GM19452 (cell line): ENCODE results near the gene UGT2B7.
"Not testable (repeated sequence)": the region's sequence is repeated elsewhere in the genome, so short reads cannot be mapped to it uniquely, and the experiment has no call there.

Experiments
- ATAC-seq: cut with Tn5 transposase; IDR thresholded peaks from one replicate; pipeline ENCODE4 v1.9.1; 2021; ENCODE audit not compliant: unreplicated experiment

Gene UGT2B7

DNA sequence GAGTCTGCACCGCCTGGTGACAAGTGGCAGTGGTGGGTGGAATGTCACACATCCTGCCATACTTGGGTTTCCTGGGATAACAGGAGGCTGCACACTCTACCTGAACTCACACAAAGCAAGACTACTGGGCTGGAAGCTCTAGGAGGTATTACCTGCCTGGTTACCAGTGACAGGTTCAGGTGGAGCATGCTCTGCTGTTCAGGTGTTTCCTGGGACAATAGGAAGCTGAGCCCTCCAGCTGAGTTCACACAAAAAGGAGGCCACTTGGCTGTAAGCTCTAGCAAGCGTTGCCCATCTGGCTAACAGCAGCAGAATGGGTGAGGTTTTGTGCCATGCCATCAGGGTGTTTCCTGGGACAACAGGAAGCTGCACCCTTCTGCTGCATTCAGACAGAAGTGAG is 17.4 kb upstream of the UGT2B7 start:
- no peak for ATAC-seq

DNA sequence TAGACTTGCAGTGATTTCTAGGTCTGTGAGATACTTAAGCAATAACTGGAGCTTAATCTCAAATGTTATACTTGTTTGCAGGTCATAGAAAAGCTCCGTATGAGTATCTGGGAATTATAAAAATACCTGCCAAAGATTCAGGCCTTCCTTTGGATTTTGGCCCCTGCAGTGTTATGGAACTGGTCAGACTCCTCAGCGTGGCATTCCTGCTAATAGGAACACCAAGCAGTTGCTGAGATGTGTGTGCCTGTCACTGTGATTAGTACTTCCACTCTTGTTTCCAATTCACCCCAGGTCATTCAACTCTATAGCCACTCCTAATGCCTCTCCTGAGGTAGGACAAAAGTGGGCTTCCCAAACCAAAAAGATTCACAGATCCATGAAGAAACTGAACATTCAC is 7.8 kb upstream of the UGT2B7 start:
- no peak for ATAC-seq

DNA sequence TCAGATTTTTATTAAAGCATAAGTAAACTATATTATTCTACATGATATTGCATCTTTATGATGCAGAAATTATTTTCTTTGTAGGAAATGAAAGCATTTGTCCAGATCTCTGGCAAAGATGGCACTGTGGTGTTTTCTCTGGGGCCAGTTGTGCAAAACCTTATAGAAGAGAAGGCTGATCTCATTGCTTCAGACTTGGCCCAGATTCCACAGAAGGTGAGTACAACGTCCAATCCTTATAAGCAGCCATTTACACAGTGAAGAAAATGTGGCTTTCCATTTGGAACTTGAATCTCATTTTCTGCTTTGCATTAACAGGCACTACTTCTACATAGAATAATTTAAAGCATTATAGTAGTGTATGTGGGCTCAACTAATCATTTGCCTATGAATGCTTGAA is 6.9 kb upstream of the UGT2B7 start:
- no peak for ATAC-seq

DNA sequence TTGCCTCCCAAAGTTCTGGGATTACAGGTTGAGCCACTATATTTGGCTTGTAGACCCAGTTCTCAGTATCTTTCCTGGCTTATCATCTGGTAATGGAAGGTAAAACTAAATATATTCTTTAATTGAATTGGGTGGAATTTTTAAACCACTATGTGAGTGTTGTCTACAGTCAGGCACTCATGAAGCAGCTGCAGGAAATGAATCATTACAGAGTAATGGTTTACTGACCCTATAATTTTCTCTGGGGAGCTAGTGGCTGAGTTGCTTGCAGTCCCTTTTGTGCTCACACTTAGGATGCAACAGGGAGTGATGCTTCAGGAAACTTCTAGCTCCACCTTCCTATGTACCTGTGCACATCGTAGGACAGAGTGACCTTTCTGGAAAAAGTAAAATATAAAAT is 4.1 kb upstream of the UGT2B7 start:
- no peak for ATAC-seq

DNA sequence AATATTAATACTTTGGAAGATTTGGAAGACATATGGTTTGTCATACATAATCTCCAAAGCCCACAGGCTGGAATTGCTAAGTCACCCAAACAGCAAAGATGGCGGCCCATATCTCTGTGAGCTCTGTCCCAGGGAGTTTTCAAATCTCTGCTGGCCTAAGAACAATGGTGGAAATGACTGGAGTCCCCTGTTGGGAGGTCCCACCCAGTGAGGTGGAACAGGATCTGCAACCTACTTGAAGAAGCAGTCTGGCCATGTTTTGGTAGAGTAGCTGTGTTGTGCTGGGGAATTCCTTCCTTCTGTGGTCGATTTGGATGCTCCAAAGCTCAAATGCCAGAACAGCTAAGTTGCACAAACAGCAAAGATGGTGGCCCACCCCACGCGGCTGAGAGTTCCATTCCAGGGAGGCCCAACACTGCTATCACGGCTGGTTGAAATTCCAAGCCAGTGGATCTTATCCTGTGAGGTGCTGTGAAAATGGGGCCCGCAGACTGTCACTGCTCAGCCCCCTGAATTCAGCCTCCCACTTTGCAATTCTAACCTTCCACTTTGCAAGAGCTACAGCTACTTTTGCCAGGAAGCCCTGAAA is 3.2 kb upstream of the UGT2B7 start:
- no peak for ATAC-seq

DNA sequence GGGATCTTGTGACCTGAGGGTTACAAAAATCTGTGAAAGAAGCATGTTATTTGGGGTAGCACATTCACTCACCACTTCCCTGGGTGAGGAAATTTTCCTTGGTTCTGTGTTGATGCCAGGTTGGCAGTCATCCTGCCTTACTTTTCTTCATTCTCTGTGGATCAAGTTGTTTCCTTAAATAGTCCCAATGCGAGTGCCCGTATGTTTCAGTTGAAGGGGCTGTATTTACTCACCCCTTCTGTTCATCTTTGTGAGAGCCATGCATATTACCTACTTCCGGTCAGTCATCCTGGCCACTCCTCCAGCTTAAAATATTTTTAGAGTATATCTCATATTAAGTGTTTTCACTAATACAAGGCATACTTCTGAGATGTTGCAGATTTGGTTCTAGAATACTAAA is 2.6 kb upstream of the UGT2B7 start:
- no peak for ATAC-seq

DNA sequence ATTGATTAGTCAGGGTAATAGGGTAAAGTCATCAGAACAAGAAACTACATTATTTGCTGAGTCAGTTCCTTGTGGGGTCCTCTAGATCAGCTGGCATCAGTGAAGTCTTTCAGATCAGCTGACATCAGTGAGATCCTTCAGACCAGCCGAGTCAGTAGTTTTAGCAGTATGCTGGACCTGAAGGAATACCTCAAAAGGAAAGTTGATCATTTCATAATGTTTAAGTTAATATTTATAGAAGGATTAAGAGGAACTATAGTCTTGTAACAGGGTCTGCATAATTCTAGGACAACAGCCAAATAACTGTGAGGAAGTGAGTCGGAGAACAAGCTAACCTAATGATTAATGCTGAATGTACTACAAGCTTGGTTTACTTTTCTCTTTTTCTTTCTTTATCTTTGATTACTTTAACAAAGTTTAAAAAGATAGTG is 958 bp upstream of the UGT2B7 start:
- ATAC-seq, result no peak

GRCh38 chr4:69096810-69097209 is 536 bp downstream of the UGT2B7 start:
- no peak for ATAC-seq

- no peak for ATAC-seq
These were observed 2.2 kb downstream of the UGT2B7 start for GRCh38 chr4:69098470-69098869.

DNA sequence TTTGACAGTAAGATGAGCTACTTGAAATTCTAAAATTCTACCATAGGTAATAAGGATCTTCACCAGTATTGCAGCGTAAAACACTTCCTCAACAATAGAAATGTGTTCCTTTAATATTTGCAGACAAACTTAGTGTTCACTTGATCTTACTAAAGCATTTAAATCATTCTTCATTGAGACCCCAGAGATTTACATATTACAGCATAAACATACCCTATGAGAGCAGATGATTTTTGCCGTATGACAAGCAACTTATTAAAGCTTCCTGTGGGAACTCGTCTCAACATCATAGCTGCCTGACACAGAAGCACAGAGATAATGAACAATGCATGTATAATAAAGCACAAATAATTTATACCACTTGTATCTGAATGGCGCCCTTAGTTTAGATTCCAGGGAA is 3.6 kb downstream of the UGT2B7 start:
- no peak for ATAC-seq

DNA sequence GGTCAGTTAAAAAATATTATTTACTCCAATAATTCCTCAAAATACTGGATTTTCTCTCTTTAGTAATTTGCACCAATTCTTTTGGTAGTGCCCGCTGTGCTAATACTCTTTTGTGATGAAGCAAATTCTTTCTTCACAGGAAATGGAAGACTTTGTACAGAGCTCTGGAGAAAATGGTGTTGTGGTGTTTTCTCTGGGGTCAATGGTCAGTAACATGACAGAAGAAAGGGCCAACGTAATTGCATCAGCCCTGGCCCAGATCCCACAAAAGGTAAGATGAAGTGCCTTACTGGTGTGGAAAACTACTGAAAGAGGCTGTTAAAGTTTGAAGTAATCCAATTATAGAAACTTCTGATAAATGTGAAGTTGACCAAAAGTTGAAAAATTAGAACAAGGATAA is 6.4 kb downstream of the UGT2B7 start:
- not testable (repeated sequence) for ATAC-seq

DNA sequence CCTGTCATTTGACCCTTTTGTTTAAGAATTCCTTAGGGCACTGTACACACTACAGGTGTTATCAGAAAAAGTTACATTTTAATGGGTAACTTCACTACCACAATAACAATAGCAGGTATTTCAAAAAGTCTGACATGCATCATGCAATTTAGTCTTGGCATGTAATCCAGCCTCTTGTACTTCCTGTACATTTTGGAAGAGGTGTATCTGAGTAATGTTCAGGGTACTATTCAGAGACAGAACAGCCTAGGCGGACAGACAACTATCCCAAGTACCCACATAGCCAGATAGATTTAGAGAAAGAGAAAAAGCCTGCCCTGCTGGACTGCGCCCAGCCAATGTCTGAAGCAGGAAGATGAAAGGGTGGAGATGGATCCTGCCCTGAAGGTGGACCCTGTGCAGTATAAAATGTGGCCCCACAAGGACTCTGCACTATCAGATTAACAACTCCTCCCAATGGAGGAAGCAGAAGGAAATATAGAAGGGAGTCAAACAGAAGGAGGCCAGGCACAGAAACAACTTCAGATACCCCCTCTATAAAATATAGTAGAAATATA is 8.5 kb downstream of the UGT2B7 start:
- no peak for ATAC-seq

DNA sequence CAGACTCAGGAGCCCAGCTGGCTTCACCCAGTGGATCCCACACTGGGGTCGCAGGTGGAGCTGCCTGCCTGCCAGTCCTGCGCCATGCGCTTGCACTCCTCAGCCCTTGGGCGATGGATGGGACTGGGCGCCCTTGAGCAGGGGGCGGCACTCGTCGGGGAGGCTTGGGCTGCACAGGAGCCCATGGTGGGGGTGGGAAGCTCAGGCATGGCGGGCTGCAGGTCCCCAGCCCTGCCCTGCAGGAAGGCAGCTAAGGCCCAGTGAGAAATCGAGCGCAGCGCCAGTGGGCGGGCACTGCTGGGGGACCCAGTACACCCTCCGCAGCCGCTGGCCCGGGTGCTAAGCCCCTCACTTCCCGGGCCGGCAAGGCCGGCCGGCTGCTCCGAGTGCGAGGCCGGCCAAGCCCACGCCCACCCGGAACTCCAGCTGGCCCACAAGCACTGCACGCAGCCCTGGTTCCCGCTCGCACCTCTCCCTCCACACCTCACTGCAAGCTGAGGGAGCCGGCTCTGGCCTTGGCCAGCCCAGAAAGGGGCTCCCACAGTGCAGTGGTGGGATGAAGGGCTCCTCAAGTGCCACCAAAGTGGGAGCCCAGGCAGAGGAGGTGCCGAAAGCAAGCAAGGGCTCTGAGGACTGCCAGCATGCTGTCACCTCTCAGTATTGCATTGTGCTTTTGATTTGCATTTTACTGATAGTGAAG is 19.0 kb downstream of the UGT2B7 start:
- ATAC-seq, result not testable (repeated sequence)

DNA sequence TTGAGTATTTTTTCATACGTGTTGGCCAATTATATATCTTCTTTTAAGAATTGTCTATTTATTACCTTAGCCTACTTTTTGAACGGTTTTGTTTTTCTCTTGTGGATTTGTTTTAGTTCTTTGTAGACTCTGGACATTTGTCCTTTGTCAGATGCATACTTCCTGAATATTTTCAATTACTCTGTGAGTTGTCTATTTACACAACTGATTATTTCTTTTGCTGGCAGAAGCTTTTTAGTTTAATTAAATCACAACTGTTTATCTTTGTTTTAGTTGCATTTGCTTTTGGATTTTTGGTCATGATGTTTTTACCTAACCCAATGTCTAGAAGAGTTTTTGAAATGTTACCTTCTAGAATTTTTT is 19.6 kb downstream of the UGT2B7 start:
- ATAC-seq, result no peak

GRCh38 chr4:69116645-69117321 is 20.5 kb downstream of the UGT2B7 start:
- no peak for ATAC-seq

GRCh38 chr4:69120870-69121269 is 24.6 kb downstream of the UGT2B7 start:
- ATAC-seq, result no peak

GRCh38 chr4:69122476-69122875 is 26.2 kb downstream of the UGT2B7 start:
- ATAC-seq, result no peak

DNA sequence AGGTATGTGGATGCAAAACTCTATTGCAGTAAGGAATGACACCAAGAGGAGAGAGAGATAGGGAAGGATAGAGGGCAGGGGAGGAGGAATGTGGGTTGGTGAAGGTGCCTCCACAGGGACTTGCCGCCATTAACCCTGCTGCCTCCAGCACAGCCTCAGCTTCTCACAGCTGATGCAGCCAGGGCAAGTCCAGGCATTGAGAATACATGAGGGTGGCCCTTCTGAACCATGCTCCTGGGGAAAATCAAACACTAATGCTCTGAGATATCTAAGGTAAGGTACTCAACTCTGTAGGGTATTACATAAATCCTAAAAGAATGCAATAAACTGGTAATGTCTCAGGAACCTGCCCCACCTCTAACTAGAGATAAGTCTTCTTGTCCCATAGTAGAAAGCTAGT is 28.7 kb downstream of the UGT2B7 start:
- no peak for ATAC-seq

DNA sequence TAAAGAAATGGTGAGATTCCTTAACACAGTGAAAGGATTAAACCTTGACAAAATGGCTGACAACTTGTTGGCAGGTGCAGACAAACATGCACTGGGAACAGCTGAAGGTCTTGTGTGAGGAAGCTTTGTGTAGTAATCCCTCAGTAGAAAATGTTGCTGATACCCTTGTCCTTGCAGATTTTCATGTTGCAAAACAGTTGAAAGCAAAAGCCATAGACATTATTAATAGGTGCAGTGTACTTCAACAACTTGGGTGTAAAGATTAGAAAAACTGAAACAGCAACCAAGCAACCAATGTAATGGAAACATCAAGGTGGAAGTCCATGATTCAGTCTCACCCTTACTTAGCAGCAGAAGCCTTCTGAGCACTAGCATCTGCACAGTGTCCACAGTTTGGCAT is 29.8 kb downstream of the UGT2B7 start:
- no peak for ATAC-seq

DNA sequence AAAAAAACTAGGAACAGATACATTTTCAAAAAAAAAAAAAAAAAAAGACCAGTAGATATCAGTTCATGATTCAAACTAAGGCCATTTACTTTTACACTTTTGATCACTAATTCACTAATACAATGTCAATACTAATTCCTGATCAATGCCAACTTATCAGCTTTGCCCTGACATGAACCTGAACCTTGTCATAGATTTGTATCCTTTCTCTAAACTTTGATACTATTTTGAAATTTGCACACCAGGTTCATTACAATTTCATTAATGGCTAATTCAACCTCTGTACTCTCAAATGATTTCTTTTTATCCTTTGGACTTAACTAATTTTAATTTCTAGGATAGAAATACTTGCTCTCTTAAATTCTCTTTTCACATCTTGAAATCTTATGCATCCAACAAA is 37.7 kb downstream of the UGT2B7 start:
- ATAC-seq, result no peak

DNA sequence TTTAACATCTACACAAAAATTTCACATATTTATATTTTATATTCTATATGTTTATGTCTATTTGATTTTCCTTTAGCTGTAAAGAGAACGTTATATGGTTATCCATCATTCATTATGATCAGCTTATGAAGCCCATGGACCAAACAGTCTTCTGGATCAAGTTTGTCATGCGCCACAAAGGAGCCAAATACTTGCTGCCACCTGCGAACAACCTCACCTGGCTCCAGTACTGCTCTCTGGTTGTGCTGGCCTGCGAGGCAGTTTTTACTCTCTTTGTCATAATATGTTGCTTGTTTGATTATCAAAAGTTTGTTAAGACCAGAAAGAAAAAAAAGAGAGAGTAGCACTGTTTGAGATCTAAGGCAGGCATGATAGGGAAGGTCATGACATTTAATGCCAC is 38.2 kb downstream of the UGT2B7 start:
- no peak for ATAC-seq

GRCh38 chr4:69141320-69141719 is 45.0 kb downstream of the UGT2B7 start:
- no peak for ATAC-seq
